Ishikawa (cell line): ENCODE results near the gene IGLL5.

Experiments
- CEBPB ChIP-seq: IDR thresholded peaks from 2 replicates; pipeline ENCODE4 v1.6.1; 2012
- CREB1 ChIP-seq: IDR thresholded peaks from 2 replicates; pipeline ENCODE4 v1.6.1; 2012; ENCODE audit warnings: low read depth
- EGR1 ChIP-seq: IDR thresholded peaks from 2 replicates; pipeline ENCODE4 v1.6.1; 2012
- EP300 ChIP-seq: IDR thresholded peaks from 2 replicates; pipeline ENCODE4 v1.6.1; 2012; ENCODE audit warnings: borderline replicate concordance
- FOXM1 ChIP-seq: IDR thresholded peaks from 2 replicates; pipeline ENCODE4 v1.6.1; 2012; ENCODE audit warnings: low read depth, borderline replicate concordance
- NFIC ChIP-seq: IDR thresholded peaks from 2 replicates; pipeline ENCODE4 v1.6.1; 2012
- RAD21 ChIP-seq: IDR thresholded peaks from 2 replicates; pipeline ENCODE4 v1.6.1; 2012; ENCODE audit warnings: low read depth
- REST ChIP-seq: IDR thresholded peaks from 2 replicates; pipeline ENCODE4 v1.6.1; 2012; ENCODE audit warnings: low read depth, mild to moderate bottlenecking
- TAF1 ChIP-seq: IDR thresholded peaks from 2 replicates; pipeline ENCODE4 v1.6.1; 2012; ENCODE audit warnings: low read depth, mild to moderate bottlenecking
- TCF12 ChIP-seq: IDR thresholded peaks from 2 replicates; pipeline ENCODE4 v1.6.1; 2012; ENCODE audit warnings: low read depth
- TEAD4 ChIP-seq: IDR thresholded peaks from 2 replicates; pipeline ENCODE4 v1.6.1; 2012
- USF1 ChIP-seq: IDR thresholded peaks from 2 replicates; pipeline ENCODE4 v1.6.1; 2012
- YY1 ChIP-seq: IDR thresholded peaks from 2 replicates; pipeline ENCODE4 v1.6.1; 2012; ENCODE audit warnings: low read depth
- ZBTB7A ChIP-seq: IDR thresholded peaks from 2 replicates; pipeline ENCODE4 v1.6.1; 2012; ENCODE audit warnings: low read depth
- TF ChIP-seq, protein P1 (sequence below): IDR thresholded peaks from 2 replicates; pipeline ENCODE4 v1.6.1; 2012

The IGLL5 gene

GRCh38 chr22:22856364-22856763, 31.3 kb upstream of the IGLL5 start:
- TF ChIP-seq TAF1, result no peak
- TF ChIP-seq, protein P1, sequence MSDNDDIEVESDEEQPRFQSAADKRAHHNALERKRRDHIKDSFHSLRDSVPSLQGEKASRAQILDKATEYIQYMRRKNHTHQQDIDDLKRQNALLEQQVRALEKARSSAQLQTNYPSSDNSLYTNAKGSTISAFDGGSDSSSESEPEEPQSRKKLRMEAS, result no peak
- TF ChIP-seq TCF12, result no peak
- TF ChIP-seq REST, result no peak
- no peak for TF ChIP-seq CREB1
- no peak for TF ChIP-seq RAD21
- no peak for TF ChIP-seq TEAD4
- TF ChIP-seq FOXM1, result no peak
- TF ChIP-seq EP300, result no peak
- TF ChIP-seq EGR1, result no peak

DNA sequence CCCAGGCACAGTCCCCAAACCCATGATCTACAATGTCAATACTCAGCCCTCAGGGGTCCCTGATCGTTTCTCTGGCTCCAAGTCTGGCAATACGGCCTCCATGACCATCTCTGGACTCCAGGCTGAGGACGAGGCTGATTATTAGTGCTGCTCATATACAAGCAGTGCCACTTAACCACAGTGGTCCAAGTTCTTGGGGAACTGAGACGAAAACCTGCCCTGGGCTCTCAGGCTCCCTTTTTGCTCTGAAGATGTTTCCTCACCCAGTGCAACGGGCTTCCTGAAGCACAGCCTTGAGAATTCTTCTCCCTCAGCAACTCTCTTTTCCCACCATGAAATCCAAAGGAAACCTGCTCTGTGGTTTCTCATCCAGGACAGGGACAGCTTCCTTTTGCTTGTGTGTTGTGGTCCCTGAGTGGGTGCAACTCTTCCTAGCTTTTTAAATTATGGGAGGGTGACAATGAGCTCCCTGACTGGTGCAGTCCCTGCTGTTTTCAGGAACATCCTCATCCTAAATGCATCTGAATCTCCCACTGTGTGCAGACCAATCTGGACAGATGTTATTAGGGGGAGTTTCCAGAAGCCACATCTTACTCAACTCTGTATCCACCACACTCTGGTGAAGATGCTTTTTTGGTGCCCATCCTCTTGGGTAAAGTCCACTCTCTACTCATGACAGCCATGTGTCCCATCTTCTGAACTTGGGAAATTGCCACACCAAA, 30.6 kb upstream of the IGLL5 start:
- TF ChIP-seq EGR1 (no peak), TCF12 (no peak), REST (no peak), ZBTB7A (no peak), RAD21 (no peak), FOXM1 (no peak), TAF1 (no peak), EP300 (no peak)
- TF ChIP-seq, protein P1, result no peak

DNA sequence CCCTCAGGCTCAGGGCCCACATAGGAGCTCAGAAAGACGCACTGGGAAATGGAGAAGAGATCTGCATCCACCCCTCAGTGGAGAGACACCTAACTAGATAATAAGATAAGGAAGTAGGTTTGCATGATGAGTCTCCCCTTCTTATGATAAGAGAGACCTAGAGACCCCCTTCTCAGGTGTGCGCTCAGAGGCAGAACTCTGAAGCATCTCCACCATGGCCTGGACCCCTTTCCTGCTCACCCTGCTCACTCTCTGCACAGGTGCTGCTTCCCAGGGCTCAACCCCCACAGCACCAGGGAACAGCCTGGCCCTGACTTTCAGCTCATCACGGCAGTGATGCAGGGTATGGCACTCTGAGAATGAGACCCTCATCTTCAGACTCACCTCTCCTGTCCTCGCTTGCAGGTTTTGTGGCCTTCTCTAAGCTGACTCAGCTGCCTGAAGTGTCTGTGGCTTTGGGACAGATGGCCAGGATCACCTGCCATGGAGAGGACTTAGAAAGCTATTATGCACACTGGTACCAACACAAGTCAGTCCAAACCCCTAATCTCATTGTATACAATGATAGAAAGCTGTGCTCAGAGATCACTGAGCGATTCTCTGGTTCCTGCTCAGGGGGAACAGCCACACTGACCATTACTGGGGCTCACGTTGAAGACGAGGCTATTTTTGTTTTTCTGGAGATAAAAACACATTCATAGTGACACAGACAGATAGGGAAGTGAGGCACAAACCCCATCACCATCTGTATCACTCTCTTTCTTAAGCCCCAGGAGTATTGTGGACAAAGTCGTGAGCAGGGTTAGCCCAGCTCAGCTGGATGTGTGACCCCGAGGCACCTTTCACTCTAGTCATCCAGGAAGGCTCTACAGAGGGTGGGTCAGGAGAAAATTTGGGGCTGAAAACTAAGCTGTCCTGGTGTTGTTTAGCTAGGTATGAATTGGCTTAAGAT, 29.7 kb upstream of the IGLL5 start:
- TF ChIP-seq TEAD4, result no peak
- TF ChIP-seq NFIC, result no peak
- TF ChIP-seq CREB1, result no peak
- no peak for TF ChIP-seq RAD21
- TF ChIP-seq ZBTB7A, result no peak
- TF ChIP-seq, protein P1, result no peak
- TF ChIP-seq YY1, result no peak
- no peak for TF ChIP-seq TCF12
- TF ChIP-seq FOXM1, result no peak
- TF ChIP-seq TAF1, result no peak
- no peak for TF ChIP-seq EP300
- TF ChIP-seq CEBPB, result no peak
- TF ChIP-seq EGR1, result no peak
- no peak for TF ChIP-seq USF1
- no peak for TF ChIP-seq REST

DNA sequence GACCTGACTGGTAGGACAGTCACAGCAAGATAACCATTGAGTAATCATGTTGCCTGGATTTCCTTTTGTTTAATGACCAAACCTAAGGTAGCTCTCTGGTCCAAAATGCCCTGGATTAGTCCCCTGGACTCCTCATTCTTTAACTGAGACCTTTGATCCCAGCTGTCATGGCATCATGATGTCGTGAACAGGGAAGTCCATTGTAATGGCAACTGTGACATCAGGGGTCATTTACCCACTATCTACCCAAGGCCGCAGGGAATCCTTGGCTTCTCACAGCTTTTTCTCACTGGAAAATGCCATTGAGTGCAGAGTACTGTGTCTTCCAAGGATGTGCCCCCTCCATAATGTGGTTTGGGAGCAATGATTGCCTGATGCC, 29.1 kb upstream of the IGLL5 start:
- TF ChIP-seq, protein P1, result no peak
- no peak for TF ChIP-seq EGR1
- TF ChIP-seq EP300, result no peak
- TF ChIP-seq RAD21, result no peak
